Hepatocyte (in vitro differentiated cells): Measurements from ENCODE around the gene RAF1. TPM values are rescaled to one million over a fixed set of nuclear protein-coding genes. Genes with fewer than 3 reads are reported as not detected.
"Not testable (repeated sequence)": the region's sequence is repeated elsewhere in the genome, so short reads cannot be mapped to it uniquely, and the experiment has no call there.

Experiments used
- DNase-seq: peaks from one replicate; pipeline ENCODE4 v3.0.0-alpha.2; 2016; ENCODE audit warnings: low spot score
- H2AFZ ChIP-seq: fragments of 200-600 bp; sonication (generic); 2 replicates; pipeline ENCODE4 v1.6.0; 2016; ENCODE audit warnings: antibody characterized with exemption, mild to moderate bottlenecking
- H3K27ac ChIP-seq: fragments of 200-600 bp; sonication (generic); 2 replicates; pipeline ENCODE4 v1.5.1; 2016; ENCODE audit warnings: mild to moderate bottlenecking
- H3K27me3 ChIP-seq: fragments of 200-600 bp; sonication (generic); 2 replicates; pipeline ENCODE4 v1.6.1; 2016
- H3K36me3 ChIP-seq: fragments of 200-600 bp; sonication (generic); replicated peaks from 2 replicates; pipeline ENCODE4 v1.5.1; 2016; ENCODE audit warnings: low read depth; ENCODE audit not compliant: insufficient read depth
- H3K4me1 ChIP-seq: fragments of 200-600 bp; sonication (generic); 2 replicates; pipeline ENCODE4 v1.5.1; 2016; ENCODE audit warnings: mild to moderate bottlenecking, moderate library complexity; ENCODE audit not compliant: insufficient read depth
- H3K4me2 ChIP-seq: fragments of 200-600 bp; sonication (generic); 2 replicates; pipeline ENCODE4 v1.6.0; 2016
- H3K4me3 ChIP-seq: fragments of 200-600 bp; sonication (generic); 2 replicates; pipeline ENCODE4 v1.5.1; 2016; ENCODE audit warnings: mild to moderate bottlenecking
- H3K79me2 ChIP-seq: fragments of 200-600 bp; sonication (generic); 2 replicates; pipeline ENCODE4 v1.6.0; 2017; ENCODE audit warnings: mild to moderate bottlenecking
- H3K9me2 ChIP-seq: fragments of 200-600 bp; sonication (generic); replicated peaks from 2 replicates; pipeline ENCODE4 v1.6.0; 2017; ENCODE audit warnings: mild to moderate bottlenecking; ENCODE audit not compliant: insufficient read depth
- H3K9me3 ChIP-seq: fragments of 200-600 bp; sonication (generic); 2 replicates; pipeline ENCODE4 v1.5.1; 2016; ENCODE audit warnings: low read depth, mild to moderate bottlenecking
- H4K20me1 ChIP-seq: fragments of 200-600 bp; sonication (generic); 2 replicates; pipeline ENCODE4 v1.6.0; 2016; ENCODE audit warnings: mild to moderate bottlenecking; ENCODE audit not compliant: insufficient read depth, poor library complexity, severe bottlenecking
- EZH2 ChIP-seq: fragments of 200-600 bp; sonication (generic); IDR thresholded peaks from 2 replicates; pipeline ENCODE4 v1.6.1; 2016; ENCODE audit warnings: antibody characterized with exemption, mild to moderate bottlenecking, borderline replicate concordance
- EZH2phosphoT487 ChIP-seq: fragments of 200-600 bp; sonication (generic); IDR thresholded peaks from one replicate; pipeline ENCODE4 v1.6.1; 2018; ENCODE audit warnings: antibody characterized with exemption, mild to moderate bottlenecking, low read depth, moderate library complexity; ENCODE audit not compliant: unreplicated experiment, severe bottlenecking
- WGBS: methylation state at CpG from one replicate; pipeline ENCODE4 v1.1.6; 2016; ENCODE audit warnings: low lambda C conversion rate; ENCODE audit errors: missing lambda C conversion rate; 5-methylcytosine and 5-hydroxymethylcytosine counted together
- polyA plus RNA-seq: library from polyadenylated mRNA; unstranded; fragments of >200 nt; fragmentation: Nextera tagmentation; extraction: Ambion mirVana; gene quantifications from 2 replicates; pipeline ENCODE4 v1.2.1, GENCODE V29; 2016
- total RNA-seq: library from RNA; depleted of rRNA; stranded (reverse); fragments of >200 nt; gene quantifications from 2 replicates; pipeline ENCODE4 v1.2.3, GENCODE V29; 2014
- TF ChIP-seq, protein P1 (sequence below): fragments of 200-600 bp; sonication (generic); IDR thresholded peaks from 2 replicates; pipeline ENCODE4 v1.5.1; 2016; ENCODE audit warnings: antibody characterized with exemption, mild to moderate bottlenecking; ENCODE audit not compliant: poor library complexity

RAF1 gene
- total and polyA plus RNA-seq, 2 experiments from 2014 or later = 79.8 to 118 TPM

DNA sequence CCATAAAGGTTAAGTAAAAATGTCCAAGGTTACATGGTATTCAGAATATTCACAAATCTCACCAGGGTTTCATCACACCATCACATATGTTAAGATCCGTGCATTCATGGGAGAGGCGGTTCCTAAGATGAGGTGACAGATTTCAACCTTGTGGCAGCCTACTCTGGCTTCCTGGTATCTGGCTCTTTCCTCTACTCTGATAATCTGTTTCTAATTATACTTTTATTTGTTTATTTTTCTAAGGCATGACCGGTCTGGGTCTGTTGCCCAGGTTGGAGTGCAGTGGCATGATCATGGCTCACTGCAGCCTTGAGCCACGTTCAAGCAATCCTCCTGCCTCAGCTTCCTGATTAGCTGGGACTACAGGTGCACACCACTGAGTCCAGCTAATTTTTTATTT lies 34.4 kb downstream of the RAF1 start:
- no peak for DNase-seq
- Histone ChIP-seq H3K4me1 (peaks cover 8% of the 10 kb centered on the region), H3K27me3 (no peaks in the 10 kb centered on the region), H3K4me3 (no peak overlapping the region), H3K9me2 (no peaks in the 10 kb centered on the region), H3K9me3 (no peaks in the 10 kb centered on the region), H3K4me2 (no peak overlapping the region), H2AFZ (no peak overlapping the region), H3K79me2 (peaks cover 100% of the 10 kb centered on the region), H3K36me3 (no peaks in the 10 kb centered on the region), H3K27ac (no peak overlapping the region), H4K20me1 (peaks cover 94% of the 10 kb centered on the region)
- TF ChIP-seq EZH2phosphoT487 (no peak), EZH2 (no peak)
- TF ChIP-seq, protein P1, sequence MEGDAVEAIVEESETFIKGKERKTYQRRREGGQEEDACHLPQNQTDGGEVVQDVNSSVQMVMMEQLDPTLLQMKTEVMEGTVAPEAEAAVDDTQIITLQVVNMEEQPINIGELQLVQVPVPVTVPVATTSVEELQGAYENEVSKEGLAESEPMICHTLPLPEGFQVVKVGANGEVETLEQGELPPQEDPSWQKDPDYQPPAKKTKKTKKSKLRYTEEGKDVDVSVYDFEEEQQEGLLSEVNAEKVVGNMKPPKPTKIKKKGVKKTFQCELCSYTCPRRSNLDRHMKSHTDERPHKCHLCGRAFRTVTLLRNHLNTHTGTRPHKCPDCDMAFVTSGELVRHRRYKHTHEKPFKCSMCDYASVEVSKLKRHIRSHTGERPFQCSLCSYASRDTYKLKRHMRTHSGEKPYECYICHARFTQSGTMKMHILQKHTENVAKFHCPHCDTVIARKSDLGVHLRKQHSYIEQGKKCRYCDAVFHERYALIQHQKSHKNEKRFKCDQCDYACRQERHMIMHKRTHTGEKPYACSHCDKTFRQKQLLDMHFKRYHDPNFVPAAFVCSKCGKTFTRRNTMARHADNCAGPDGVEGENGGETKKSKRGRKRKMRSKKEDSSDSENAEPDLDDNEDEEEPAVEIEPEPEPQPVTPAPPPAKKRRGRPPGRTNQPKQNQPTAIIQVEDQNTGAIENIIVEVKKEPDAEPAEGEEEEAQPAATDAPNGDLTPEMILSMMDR = no peak
- WGBS = 48% methylated on average over 4 of the region's 4 CpGs

DNA sequence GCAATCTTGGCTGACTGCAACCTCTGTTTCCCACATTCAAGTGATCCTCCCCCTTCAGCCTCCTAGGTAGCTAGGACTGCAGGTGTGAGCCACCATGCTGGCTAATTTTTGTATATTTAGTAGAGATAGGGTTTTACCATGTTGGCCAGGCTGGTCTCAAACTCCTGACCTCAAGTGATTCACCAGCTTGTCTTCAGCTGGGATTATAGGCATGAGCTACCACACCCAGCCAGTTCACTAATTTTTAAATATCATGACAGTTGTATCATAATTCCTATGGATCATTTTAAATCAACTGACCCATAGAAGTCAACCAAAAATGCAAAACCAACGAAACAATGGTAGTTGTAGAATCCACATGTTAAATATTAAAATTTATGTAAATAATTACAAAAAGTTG lies 35.1 kb downstream of the RAF1 start:
- Histone ChIP-seq H3K4me1 (peaks cover 8% of the 10 kb centered on the region), H3K79me2 (peaks cover 100% of the 10 kb centered on the region), H4K20me1 (peaks cover 96% of the 10 kb centered on the region), H3K9me2 (no peaks in the 10 kb centered on the region), H3K9me3 (no peaks in the 10 kb centered on the region), H2AFZ (no peak overlapping the region), H3K27me3 (no peaks in the 10 kb centered on the region), H3K36me3 (no peaks in the 10 kb centered on the region), H3K27ac (no peak overlapping the region), H3K4me2 (no peak overlapping the region), H3K4me3 (no peak overlapping the region)
- TF ChIP-seq, protein P1 = no peak
- TF ChIP-seq EZH2 = no peak
- TF ChIP-seq EZH2phosphoT487 = no peak
- WGBS = 100% methylated on average over 1 of the region's 1 CpG
- no peak for DNase-seq

DNA sequence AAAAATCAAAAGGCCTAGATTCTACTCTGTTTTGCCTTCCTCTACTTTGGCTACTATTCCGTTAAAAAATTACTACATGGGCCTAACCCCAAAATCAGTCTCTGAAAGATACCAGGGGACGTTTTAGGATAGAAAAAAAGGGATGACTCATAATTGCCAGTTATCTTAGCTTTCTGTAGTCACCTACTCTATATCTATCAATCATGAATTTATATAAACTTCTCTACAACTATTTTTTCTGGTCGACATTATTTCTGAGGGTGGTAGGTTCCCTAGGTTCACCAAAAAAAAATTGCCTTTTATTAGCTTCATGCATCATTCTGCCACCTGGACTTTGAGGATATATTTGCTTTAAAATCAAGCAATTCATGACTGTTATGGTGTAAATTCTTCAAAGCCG lies 36.5 kb downstream of the RAF1 start:
- peaks cover 10% of the 10 kb centered on the region for H3K4me1 ChIP-seq
- H3K36me3 ChIP-seq = no peaks in the 10 kb centered on the region
- no peak for DNase-seq
- TF ChIP-seq EZH2phosphoT487 = no peak
- TF ChIP-seq, protein P1 = no peak
- TF ChIP-seq EZH2 = no peak
- H2AFZ ChIP-seq = no peak overlapping the region
- WGBS = 81% methylated on average over 4 of the region's 4 CpGs
- H3K27ac ChIP-seq = no peak overlapping the region
- H3K4me3 ChIP-seq = no peak overlapping the region
- no peak overlapping the region for H3K4me2 ChIP-seq
- no peaks in the 10 kb centered on the region for H3K9me3 ChIP-seq
- H3K27me3 ChIP-seq = no peaks in the 10 kb centered on the region
- peaks cover 100% of the 10 kb centered on the region for H3K79me2 ChIP-seq
- H3K9me2 ChIP-seq = no peaks in the 10 kb centered on the region
- peaks cover 96% of the 10 kb centered on the region for H4K20me1 ChIP-seq

DNA sequence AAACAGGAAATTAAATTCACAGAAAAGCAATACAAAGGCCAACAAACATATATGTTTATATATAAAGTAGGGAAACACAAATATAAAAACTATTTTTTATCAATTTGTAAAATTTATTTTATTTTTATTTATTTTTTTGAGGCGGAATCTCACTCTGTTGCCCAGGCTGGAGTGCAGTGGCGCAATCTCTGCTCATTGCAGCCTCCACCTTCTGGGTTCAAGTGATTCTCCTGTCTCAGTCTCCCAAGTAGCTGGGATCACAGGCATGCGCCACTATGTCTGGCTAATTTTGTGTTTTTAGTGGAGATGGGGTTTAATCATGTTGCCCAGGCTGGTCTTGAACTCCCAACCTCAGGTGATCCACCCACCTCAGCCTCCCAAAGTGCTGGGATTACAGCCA lies 39.0 kb downstream of the RAF1 start:
- H3K27ac ChIP-seq, H3K27me3 ChIP-seq, H3K4me3 ChIP-seq, H2AFZ ChIP-seq, H3K4me2 ChIP-seq, H3K9me2 ChIP-seq, DNase-seq, H3K9me3 ChIP-seq, H3K36me3 ChIP-seq: not testable (repeated sequence)
- 98% methylated on average over 3 of the region's 3 CpGs for WGBS
- Histone ChIP-seq H3K79me2 (peaks cover 100% of the 10 kb centered on the region), H4K20me1 (peaks cover 100% of the 10 kb centered on the region), H3K4me1 (peaks cover 15% of the 10 kb centered on the region)
